Measurements from ENCODE around the gene SRRM3. TPM values are rescaled to one million over a fixed set of nuclear protein-coding genes. Genes with fewer than 3 reads are reported as not detected.

The SRRM3 gene
- polyA plus RNA-seq, 1 donor from 2014 or later, result 34.9 TPM

DNA sequence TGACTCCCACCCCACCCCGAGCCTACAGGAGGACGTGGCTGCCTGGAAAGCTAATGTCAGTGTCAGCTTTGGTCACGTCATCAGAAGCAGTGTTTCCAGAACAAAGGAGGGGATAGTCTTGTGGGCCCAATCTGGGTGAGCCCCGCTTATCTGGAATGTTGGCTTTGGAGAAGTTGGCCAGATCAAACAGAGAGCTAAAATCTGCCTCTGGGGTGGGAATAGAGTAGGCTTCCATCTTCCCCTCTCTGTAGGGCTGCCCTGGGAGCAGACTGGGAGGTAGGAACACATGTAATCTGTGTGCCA lies 32.5 kb downstream of the SRRM3 start:
- Histone ChIP-seq H3K27me3 (ENCODE audit: insufficient read depth, low read depth, low read length) (no peaks in the 10 kb centered on the region), H3K9me3 (ENCODE audit: low read length) (no peaks in the 10 kb centered on the region), H3F3A (ENCODE audit: insufficient read depth, low read length, poor library complexity, severe bottlenecking) (no peaks in the 10 kb centered on the region), H3K4me3 (ENCODE audit: low read length) (peak overlapping the region; percentile 61), H3K4me2 (ENCODE audit: low read length) (peak overlapping the region; percentile 48), H3K9ac (ENCODE audit: low read length) (peak overlapping the region; percentile 58), H2AFZ (ENCODE audit: low read depth, low read length) (no peak overlapping the region), H3K9me2 (ENCODE audit: insufficient read depth, low read length) (no peaks in the 10 kb centered on the region), H3K36me3 (ENCODE audit: insufficient read depth, low read length) (no peaks in the 10 kb centered on the region), H3K79me2 (replicated peaks; ENCODE audit: insufficient read depth, low read length) (no peaks in the 10 kb centered on the region), H4K20me1 (ENCODE audit: insufficient read depth) (no peaks in the 10 kb centered on the region), H3K27ac (ENCODE audit: low read length) (peak overlapping the region; percentile 88)
- TF ChIP-seq SMC3 (conservative IDR thresholded peaks at IDR 0.05; ENCODE audit: poor library complexity) (no peak), TAF1 (IDR thresholded peaks at IDR 0.05; ENCODE audit: low read depth) (no peak), EZH2 (IDR thresholded peaks at IDR 0.05; ENCODE audit: borderline replicate concordance, insufficient read depth, low read length, poor library complexity, severe bottlenecking) (no peak), MXI1 (conservative IDR thresholded peaks at IDR 0.05; ENCODE audit: poor library complexity, severe bottlenecking) (no peak), EP300 (conservative IDR thresholded peaks at IDR 0.05; ENCODE audit: poor library complexity, severe bottlenecking) (no peak), RAD21 (conservative IDR thresholded peaks at IDR 0.05) (no peak), POLR2AphosphoS5 (IDR thresholded peaks at IDR 0.05) (no peak)
- TF ChIP-seq, protein P1, sequence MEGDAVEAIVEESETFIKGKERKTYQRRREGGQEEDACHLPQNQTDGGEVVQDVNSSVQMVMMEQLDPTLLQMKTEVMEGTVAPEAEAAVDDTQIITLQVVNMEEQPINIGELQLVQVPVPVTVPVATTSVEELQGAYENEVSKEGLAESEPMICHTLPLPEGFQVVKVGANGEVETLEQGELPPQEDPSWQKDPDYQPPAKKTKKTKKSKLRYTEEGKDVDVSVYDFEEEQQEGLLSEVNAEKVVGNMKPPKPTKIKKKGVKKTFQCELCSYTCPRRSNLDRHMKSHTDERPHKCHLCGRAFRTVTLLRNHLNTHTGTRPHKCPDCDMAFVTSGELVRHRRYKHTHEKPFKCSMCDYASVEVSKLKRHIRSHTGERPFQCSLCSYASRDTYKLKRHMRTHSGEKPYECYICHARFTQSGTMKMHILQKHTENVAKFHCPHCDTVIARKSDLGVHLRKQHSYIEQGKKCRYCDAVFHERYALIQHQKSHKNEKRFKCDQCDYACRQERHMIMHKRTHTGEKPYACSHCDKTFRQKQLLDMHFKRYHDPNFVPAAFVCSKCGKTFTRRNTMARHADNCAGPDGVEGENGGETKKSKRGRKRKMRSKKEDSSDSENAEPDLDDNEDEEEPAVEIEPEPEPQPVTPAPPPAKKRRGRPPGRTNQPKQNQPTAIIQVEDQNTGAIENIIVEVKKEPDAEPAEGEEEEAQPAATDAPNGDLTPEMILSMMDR (IDR thresholded peaks at IDR 0.05; ENCODE audit: poor library complexity, severe bottlenecking), result no peak
- TF ChIP-seq, protein P2, sequence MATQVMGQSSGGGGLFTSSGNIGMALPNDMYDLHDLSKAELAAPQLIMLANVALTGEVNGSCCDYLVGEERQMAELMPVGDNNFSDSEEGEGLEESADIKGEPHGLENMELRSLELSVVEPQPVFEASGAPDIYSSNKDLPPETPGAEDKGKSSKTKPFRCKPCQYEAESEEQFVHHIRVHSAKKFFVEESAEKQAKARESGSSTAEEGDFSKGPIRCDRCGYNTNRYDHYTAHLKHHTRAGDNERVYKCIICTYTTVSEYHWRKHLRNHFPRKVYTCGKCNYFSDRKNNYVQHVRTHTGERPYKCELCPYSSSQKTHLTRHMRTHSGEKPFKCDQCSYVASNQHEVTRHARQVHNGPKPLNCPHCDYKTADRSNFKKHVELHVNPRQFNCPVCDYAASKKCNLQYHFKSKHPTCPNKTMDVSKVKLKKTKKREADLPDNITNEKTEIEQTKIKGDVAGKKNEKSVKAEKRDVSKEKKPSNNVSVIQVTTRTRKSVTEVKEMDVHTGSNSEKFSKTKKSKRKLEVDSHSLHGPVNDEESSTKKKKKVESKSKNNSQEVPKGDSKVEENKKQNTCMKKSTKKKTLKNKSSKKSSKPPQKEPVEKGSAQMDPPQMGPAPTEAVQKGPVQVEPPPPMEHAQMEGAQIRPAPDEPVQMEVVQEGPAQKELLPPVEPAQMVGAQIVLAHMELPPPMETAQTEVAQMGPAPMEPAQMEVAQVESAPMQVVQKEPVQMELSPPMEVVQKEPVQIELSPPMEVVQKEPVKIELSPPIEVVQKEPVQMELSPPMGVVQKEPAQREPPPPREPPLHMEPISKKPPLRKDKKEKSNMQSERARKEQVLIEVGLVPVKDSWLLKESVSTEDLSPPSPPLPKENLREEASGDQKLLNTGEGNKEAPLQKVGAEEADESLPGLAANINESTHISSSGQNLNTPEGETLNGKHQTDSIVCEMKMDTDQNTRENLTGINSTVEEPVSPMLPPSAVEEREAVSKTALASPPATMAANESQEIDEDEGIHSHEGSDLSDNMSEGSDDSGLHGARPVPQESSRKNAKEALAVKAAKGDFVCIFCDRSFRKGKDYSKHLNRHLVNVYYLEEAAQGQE (IDR thresholded peaks at IDR 0.05; ENCODE audit: borderline replicate concordance), result no peak

DNA sequence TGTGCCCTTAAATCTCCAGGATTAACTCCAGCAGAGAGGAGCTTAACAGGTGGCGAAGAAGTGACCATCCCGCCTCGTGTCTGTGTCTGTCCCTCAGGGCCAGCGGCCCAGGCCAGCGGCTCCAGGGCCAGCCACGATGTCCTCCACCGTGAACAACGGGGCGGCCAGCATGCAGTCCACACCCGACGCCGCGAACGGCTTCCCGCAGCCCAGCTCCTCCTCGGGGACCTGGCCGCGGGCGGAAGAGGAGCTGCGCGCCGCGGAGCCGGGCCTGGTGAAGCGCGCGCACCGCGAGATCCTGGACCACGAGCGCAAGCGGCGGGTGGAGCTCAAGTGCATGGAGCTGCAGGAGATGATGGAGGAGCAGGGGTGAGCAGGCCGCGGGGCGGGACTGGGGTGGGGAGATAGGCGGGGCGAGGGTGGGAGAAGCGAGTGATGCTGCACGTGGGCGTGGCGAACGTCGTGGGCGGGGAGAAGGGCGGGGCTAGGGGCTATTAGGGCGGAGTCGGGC lies 33.3 kb downstream of the SRRM3 start:
- no peaks in the 10 kb centered on the region for H3K9me2 ChIP-seq (ENCODE audit: insufficient read depth, low read length)
- no peaks in the 10 kb centered on the region for H3F3A ChIP-seq (ENCODE audit: insufficient read depth, low read length, poor library complexity, severe bottlenecking)
- no peaks in the 10 kb centered on the region for H3K79me2 ChIP-seq (replicated peaks; ENCODE audit: insufficient read depth, low read length)
- no peaks in the 10 kb centered on the region for H3K9me3 ChIP-seq (ENCODE audit: low read length)
- peak overlapping the region; percentile 61 for H3K4me3 ChIP-seq (ENCODE audit: low read length)
- H3K9ac ChIP-seq (ENCODE audit: low read length), result peak overlapping the region; percentile 58
- no peaks in the 10 kb centered on the region for H4K20me1 ChIP-seq (ENCODE audit: insufficient read depth)
- peak overlapping the region; percentile 48 for H3K4me2 ChIP-seq (ENCODE audit: low read length)
- no peak overlapping the region for H2AFZ ChIP-seq (ENCODE audit: low read depth, low read length)
- peak overlapping the region; percentile 88 for H3K27ac ChIP-seq (ENCODE audit: low read length)
- H3K27me3 ChIP-seq (ENCODE audit: insufficient read depth, low read depth, low read length), result no peaks in the 10 kb centered on the region
- H3K36me3 ChIP-seq (ENCODE audit: insufficient read depth, low read length), result no peaks in the 10 kb centered on the region
- TF ChIP-seq TAF1 (IDR thresholded peaks at IDR 0.05; ENCODE audit: low read depth) (no peak), MXI1 (conservative IDR thresholded peaks at IDR 0.05; ENCODE audit: poor library complexity, severe bottlenecking) (peak; percentile 21), POLR2AphosphoS5 (IDR thresholded peaks at IDR 0.05) (peak; percentile 56)

Measured in neural cell (in vitro differentiated cells).